Left renal cortex interstitium (tissue), 4 donors: ENCODE results near the gene PPP3R2. TPM values are rescaled to one million over a fixed set of nuclear protein-coding genes. Genes with fewer than 3 reads are reported as not detected.
A peak's percentile ranks its signal among the peaks of the same experiment; 100 is the strongest.

Source experiments
- DNase-seq, 4 donors: peaks; one replicate each; pipeline ENCODE4 v3.0.0-alpha.2; 2013; ENCODE audit warnings: low read depth in 4 of 4, low spot score in 2 of 4, missing footprints in 1 of 4
- polyA plus RNA-seq, 4 donors: library from polyadenylated mRNA; unstranded; fragments of 120-200 nt; gene quantifications; one replicate each; pipeline ENCODE4 v1.2.1, GENCODE V29; 2013; ENCODE audit not compliant: insufficient read length in 4 of 4

PPP3R2 gene
- polyA plus RNA-seq: under 1 TPM in 2 of 4 donors, not detected in 2; 0.04 to 0.09 TPM

- DNase-seq: no peak
These were observed at the start of gene PPP3R2 for GRCh38 chr9:101594796-101595195. TSS of gene PPP3R2 (minus strand) at chr9:101594969. CDS start at chr9:101594921, 48 bp downstream.

- no peak for DNase-seq
These were observed 45.3 kb upstream of the PPP3R2 start for GRCh38 chr9:101639785-101640665.

GRCh38 chr9:101639311-101639710 is 44.5 kb upstream of the PPP3R2 start:
- no peak for DNase-seq

GRCh38 chr9:101636247-101636646 is 41.5 kb upstream of the PPP3R2 start:
- no peak for DNase-seq

GRCh38 chr9:101635473-101635872 is 40.7 kb upstream of the PPP3R2 start:
- DNase-seq: no peak

GRCh38 chr9:101634741-101635409 is 40.1 kb upstream of the PPP3R2 start:
- no peak for DNase-seq

- DNase-seq: no peak
These were observed 37.8 kb upstream of the PPP3R2 start for GRCh38 chr9:101632611-101633010.

- no peak for DNase-seq
These were observed 37.1 kb upstream of the PPP3R2 start for GRCh38 chr9:101631892-101632291.

- no peak for DNase-seq
These were observed 34.9 kb upstream of the PPP3R2 start for GRCh38 chr9:101629636-101630035.

GRCh38 chr9:101628173-101628572 is 33.4 kb upstream of the PPP3R2 start:
- DNase-seq: peak in 1 of 4 donors; percentile 32

- no peak for DNase-seq
These were observed 31.5 kb upstream of the PPP3R2 start for GRCh38 chr9:101626295-101626694.

- no peak for DNase-seq
These were observed 31.1 kb upstream of the PPP3R2 start for GRCh38 chr9:101625876-101626275.

GRCh38 chr9:101620452-101620851 is 25.7 kb upstream of the PPP3R2 start:
- no peak for DNase-seq

- no peak for DNase-seq
These were observed 23.9 kb upstream of the PPP3R2 start for GRCh38 chr9:101618698-101619097.

GRCh38 chr9:101605547-101605946 is 10.8 kb upstream of the PPP3R2 start:
- no peak for DNase-seq

GRCh38 chr9:101604296-101604695 is 9.5 kb upstream of the PPP3R2 start:
- DNase-seq: no peak

- DNase-seq: peak; percentile 24 to 39 (median 28)
These were observed 7.4 kb upstream of the PPP3R2 start for GRCh38 chr9:101601904-101602765.

GRCh38 chr9:101593345-101593744 is 1.4 kb downstream of the PPP3R2 start:
- DNase-seq: no peak

- DNase-seq: no peak
These were observed 2.0 kb downstream of the PPP3R2 start for GRCh38 chr9:101592788-101593187.

- no peak for DNase-seq
These were observed 2.9 kb downstream of the PPP3R2 start for GRCh38 chr9:101591787-101592446.
